Right hindlimb (tissue), 1 donor: ENCODE measurements around the gene QTRT2.

Source experiments
- DNase-seq: peaks from one replicate; pipeline ENCODE4 v3.0.0-alpha.2; 2018

The QTRT2 gene

GRCh38 chr3:114056130-114057010 is at the start of gene QTRT2, which contains the start of gene CCDC191:
Gene QTRT2 (plus strand): TSS chr3:114056737. CDS start chr3:114065258, 8,521 bp downstream.
Gene CCDC191 (minus strand): TSS chr3:114056526. CDS start chr3:114056466, 60 bp downstream.
- peak; percentile 99 for DNase-seq

GRCh38 chr3:114011059-114011797 is 45.3 kb upstream of the QTRT2 start:
- no peak for DNase-seq

- no peak for DNase-seq
Measured at GRCh38 chr3:114014211-114014610, 42.3 kb upstream of the QTRT2 start.

GRCh38 chr3:114019486-114019885 is 37.1 kb upstream of the QTRT2 start:
- no peak for DNase-seq

- no peak for DNase-seq
Measured at GRCh38 chr3:114020907-114021306, 35.6 kb upstream of the QTRT2 start.

- DNase-seq: no peak
Measured at GRCh38 chr3:114022145-114022802, 34.3 kb upstream of the QTRT2 start.

GRCh38 chr3:114025451-114025850 is 31.1 kb upstream of the QTRT2 start:
- DNase-seq: no peak

GRCh38 chr3:114026331-114026730 is 30.2 kb upstream of the QTRT2 start:
- no peak for DNase-seq

GRCh38 chr3:114033721-114034120 is 22.8 kb upstream of the QTRT2 start:
- no peak for DNase-seq

- DNase-seq: no peak
Measured at GRCh38 chr3:114034211-114034610, 22.3 kb upstream of the QTRT2 start.

- DNase-seq: no peak
Measured at GRCh38 chr3:114034787-114035545, 21.6 kb upstream of the QTRT2 start.

- DNase-seq: no peak
Measured at GRCh38 chr3:114035896-114036295, 20.6 kb upstream of the QTRT2 start.

GRCh38 chr3:114043205-114043604 is 13.3 kb upstream of the QTRT2 start:
- DNase-seq: no peak

- DNase-seq: no peak
Measured at GRCh38 chr3:114052216-114052615, 4.3 kb upstream of the QTRT2 start.

GRCh38 chr3:114057011-114057347 is 442 bp downstream of the QTRT2 start:
- no peak for DNase-seq

GRCh38 chr3:114058646-114059045 is 2.1 kb downstream of the QTRT2 start:
- DNase-seq: no peak

GRCh38 chr3:114060906-114061655 is 4.5 kb downstream of the QTRT2 start:
- DNase-seq: no peak

GRCh38 chr3:114067804-114068203 is 11.3 kb downstream of the QTRT2 start:
- DNase-seq: no peak

- DNase-seq: no peak
Measured at GRCh38 chr3:114068336-114068735, 11.8 kb downstream of the QTRT2 start.

GRCh38 chr3:114071786-114072185 is 15.2 kb downstream of the QTRT2 start:
- DNase-seq: no peak

- DNase-seq: no peak
Measured at GRCh38 chr3:114076711-114077110, 20.2 kb downstream of the QTRT2 start.

- DNase-seq: no peak
Measured at GRCh38 chr3:114078126-114078525, 21.6 kb downstream of the QTRT2 start.
